HG02571 (cell line): ENCODE results near the gene ZDHHC22.
A peak's percentile ranks its signal among the peaks of the same experiment; 100 is the strongest.

Source experiments
- ATAC-seq: cut with Tn5 transposase; IDR thresholded peaks from one replicate; pipeline ENCODE4 v1.9.1; 2021; ENCODE audit warnings: mild to moderate bottlenecking, moderate library complexity; ENCODE audit not compliant: unreplicated experiment

Gene ZDHHC22

GRCh38 chr14:77128414-77128891 lies 13.1 kb downstream of the ZDHHC22 start:
- no peak for ATAC-seq

- ATAC-seq: no peak
Measured at GRCh38 chr14:77126461-77126990, 15.1 kb downstream of the ZDHHC22 start.

GRCh38 chr14:77125823-77126325 lies 15.7 kb downstream of the ZDHHC22 start:
- no peak for ATAC-seq

- no peak for ATAC-seq
Measured at GRCh38 chr14:77125281-77125801, 16.2 kb downstream of the ZDHHC22 start.

GRCh38 chr14:77124345-77125280 lies 17.0 kb downstream of the ZDHHC22 start:
- ATAC-seq: no peak

GRCh38 chr14:77123381-77124325 lies 17.9 kb downstream of the ZDHHC22 start:
- no peak for ATAC-seq

GRCh38 chr14:77122526-77123125 lies 19.0 kb downstream of the ZDHHC22 start:
- ATAC-seq: no peak

- peak; percentile 90 for ATAC-seq
Measured at GRCh38 chr14:77120771-77121743, 20.5 kb downstream of the ZDHHC22 start.

- ATAC-seq: no peak
Measured at GRCh38 chr14:77119851-77120250, 21.7 kb downstream of the ZDHHC22 start.

- ATAC-seq: no peak
Measured at GRCh38 chr14:77116172-77116817, 25.3 kb downstream of the ZDHHC22 start.

GRCh38 chr14:77114609-77115008 lies 27.0 kb downstream of the ZDHHC22 start:
- no peak for ATAC-seq

- no peak for ATAC-seq
Measured at GRCh38 chr14:77113644-77114043, 27.9 kb downstream of the ZDHHC22 start.

GRCh38 chr14:77111021-77111420 lies 30.6 kb downstream of the ZDHHC22 start:
- no peak for ATAC-seq

- no peak for ATAC-seq
Measured at GRCh38 chr14:77110286-77110685, 31.3 kb downstream of the ZDHHC22 start.

- ATAC-seq: no peak
Measured at GRCh38 chr14:77109656-77110055, 31.9 kb downstream of the ZDHHC22 start.

- no peak for ATAC-seq
Measured at GRCh38 chr14:77108753-77109152, 32.8 kb downstream of the ZDHHC22 start.

GRCh38 chr14:77107228-77107627 lies 34.4 kb downstream of the ZDHHC22 start:
- ATAC-seq: no peak

GRCh38 chr14:77106666-77107065 lies 34.9 kb downstream of the ZDHHC22 start:
- ATAC-seq: no peak
